T-helper 2 cell treated with Interferon-gamma antibody and Interleukin-4, amounts not matched to agents 5 μg/mL and 100 μg/mL, for 36 hours (primary cell): ENCODE results near the gene EGFL7.

Source experiments
- DNase-seq: peaks from one replicate; pipeline ENCODE4 v3.0.0; 2021; ENCODE audit warnings: low spot score
- H3K27ac Mint-ChIP-seq: one replicate; pipeline ENCODE4 v1.8.0; 2021; ENCODE audit warnings: mild to moderate bottlenecking, mixed read lengths
- H3K27me3 Mint-ChIP-seq: one replicate; pipeline ENCODE4 v1.8.0; 2021; ENCODE audit warnings: low read depth, mixed read lengths
- H3K36me3 Mint-ChIP-seq: one replicate; pipeline ENCODE4 v1.8.0; 2021; ENCODE audit warnings: low read depth, mixed read lengths
- H3K4me1 Mint-ChIP-seq: one replicate; pipeline ENCODE4 v1.8.0; 2021; ENCODE audit warnings: low read depth, mixed read lengths
- H3K4me3 Mint-ChIP-seq: one replicate; pipeline ENCODE4 v1.8.0; 2022; ENCODE audit warnings: mild to moderate bottlenecking, moderate library complexity, mixed read lengths
- H3K9me3 Mint-ChIP-seq: one replicate; pipeline ENCODE4 v1.8.0; 2021; ENCODE audit warnings: mixed read lengths

The EGFL7 gene

DNA sequence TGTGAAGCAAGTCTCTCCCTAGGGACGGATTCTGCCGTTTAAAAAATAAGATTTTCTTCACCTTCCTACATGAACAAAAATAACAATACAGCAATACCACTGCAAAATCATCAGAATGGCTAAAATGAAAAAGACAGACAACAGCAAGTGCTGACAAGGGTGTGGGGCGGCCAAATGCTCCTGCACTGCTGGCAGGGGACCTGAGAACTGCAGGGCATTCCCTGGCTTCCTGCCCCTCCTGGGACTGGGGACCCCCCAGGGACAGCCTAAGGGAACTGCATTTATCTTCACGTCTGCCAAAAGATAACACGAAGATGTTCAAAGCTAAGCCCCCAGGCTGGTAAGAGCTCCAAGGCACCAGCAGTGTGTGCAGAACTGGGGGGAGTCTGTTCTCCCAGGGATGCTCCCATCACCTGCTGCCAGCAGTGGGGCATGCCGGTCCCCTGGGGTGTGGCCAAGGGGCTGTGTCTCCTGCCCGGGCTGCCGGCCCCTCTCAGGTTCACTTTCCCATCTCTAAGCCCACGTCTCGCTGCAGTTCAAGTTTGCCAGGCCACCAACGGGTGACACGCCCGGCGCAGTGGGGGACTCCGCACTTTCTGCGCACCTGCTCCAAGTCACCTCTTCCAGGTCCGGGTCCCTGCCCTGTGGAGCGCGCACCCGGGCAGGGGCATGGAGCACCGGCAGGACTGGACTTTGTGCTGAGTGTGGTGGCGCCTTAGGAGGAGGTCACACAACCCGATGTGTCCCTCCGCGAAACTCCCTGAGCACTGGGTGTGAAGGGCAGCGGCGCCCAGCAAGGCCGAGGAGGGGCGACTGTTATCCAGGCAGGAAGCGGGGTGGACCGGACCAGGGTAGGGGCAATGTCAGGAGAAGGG lies 4.5 kb upstream of the EGFL7 start:
- Mint-ChIP-seq H3K9me3 (no peaks in the 10 kb centered on the region), H3K27ac (no peak overlapping the region), H3K36me3 (no peaks in the 10 kb centered on the region), H3K4me3 (no peak overlapping the region), H3K4me1 (peaks cover 2% of the 10 kb centered on the region), H3K27me3 (peaks cover 36% of the 10 kb centered on the region)
- DNase-seq: no peak

DNA sequence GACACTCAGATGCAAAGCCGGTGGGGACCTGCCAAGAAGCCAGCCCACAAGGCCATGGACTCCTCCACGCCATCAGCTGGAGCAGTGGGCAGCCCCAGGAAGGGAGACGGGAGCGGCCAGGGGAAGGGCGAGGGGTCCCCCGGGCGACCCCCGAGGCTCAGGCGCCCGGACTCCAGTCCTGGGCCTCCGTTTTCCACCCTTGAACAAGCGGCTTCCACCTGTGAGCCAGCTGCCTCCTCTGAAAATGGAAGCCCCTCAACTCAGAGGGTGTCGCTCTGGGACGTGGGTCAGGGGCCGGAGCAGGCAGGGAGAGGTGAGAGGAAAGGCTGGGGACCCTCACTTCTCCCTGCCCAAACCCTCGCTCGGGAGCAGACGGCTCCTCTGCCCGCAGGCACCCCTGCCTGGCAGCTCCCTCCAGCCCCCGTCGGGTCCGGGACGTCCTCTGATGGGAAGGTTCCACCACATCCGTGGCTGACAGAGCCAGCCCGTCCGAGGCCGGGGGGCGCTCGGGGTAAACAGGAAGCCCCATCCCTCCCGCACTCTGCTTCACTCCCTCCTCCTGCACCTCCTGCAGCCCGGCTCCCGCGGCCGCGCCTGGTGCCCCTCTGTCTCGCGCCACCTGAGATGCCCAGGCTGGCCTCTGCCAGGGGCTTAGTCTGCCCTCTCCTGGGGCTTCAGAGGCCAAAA lies 3.7 kb upstream of the EGFL7 start:
- H3K27me3 Mint-ChIP-seq: peaks cover 36% of the 10 kb centered on the region
- H3K4me3 Mint-ChIP-seq: no peak overlapping the region
- H3K9me3 Mint-ChIP-seq: no peaks in the 10 kb centered on the region
- peaks cover 2% of the 10 kb centered on the region for H3K4me1 Mint-ChIP-seq
- no peaks in the 10 kb centered on the region for H3K36me3 Mint-ChIP-seq
- H3K27ac Mint-ChIP-seq: no peak overlapping the region
- DNase-seq: no peak

DNA sequence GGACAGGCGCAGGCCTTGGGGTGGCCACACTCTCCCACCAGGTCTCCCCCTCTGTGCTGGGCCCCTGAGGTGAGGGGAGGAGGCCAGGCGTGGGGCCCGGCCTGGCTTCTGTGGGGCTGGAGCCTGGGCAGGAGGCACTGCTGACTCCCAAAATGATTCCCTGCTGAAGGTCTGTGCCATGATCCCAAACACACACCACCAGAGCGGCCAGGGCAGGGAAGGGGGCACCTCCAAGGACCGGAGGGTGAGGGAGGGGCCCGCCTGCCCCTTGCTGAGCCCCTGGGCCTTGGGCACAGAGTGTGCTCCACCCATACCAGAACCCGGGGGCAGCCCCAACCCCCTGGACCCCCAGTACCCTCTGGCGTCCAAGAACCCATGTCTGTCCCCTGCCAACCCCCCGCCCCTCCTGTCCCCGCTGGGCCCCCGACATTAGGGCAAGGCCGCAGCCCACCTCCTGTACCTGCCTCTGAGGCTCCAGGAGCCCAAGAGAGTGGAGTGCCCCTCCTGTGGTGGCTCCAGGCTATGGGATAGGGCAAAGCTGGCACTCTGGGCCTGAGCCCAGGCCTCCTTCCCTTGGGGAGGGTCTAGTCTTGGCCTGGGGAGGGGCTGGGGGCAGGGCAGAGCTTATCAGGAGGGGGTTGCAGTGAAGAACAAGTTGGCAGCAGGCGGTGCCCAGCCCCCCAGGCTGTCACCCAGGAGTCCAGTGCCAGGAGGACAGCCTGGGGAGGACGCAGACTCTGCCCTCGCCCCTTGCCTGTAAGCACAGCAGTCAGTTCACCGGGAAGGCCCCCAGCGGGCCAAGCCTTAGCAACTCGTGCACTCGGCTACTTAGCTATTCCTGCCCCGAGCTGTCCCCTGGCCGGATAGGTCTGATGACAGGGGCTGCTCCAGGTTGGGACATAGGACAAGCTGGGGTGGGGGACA lies 2.6 kb upstream of the EGFL7 start:
- Mint-ChIP-seq H3K4me1 (peaks cover 6% of the 10 kb centered on the region), H3K27ac (no peak overlapping the region), H3K36me3 (no peaks in the 10 kb centered on the region), H3K9me3 (no peaks in the 10 kb centered on the region), H3K27me3 (peaks cover 42% of the 10 kb centered on the region), H3K4me3 (no peak overlapping the region)
- DNase-seq: no peak

DNA sequence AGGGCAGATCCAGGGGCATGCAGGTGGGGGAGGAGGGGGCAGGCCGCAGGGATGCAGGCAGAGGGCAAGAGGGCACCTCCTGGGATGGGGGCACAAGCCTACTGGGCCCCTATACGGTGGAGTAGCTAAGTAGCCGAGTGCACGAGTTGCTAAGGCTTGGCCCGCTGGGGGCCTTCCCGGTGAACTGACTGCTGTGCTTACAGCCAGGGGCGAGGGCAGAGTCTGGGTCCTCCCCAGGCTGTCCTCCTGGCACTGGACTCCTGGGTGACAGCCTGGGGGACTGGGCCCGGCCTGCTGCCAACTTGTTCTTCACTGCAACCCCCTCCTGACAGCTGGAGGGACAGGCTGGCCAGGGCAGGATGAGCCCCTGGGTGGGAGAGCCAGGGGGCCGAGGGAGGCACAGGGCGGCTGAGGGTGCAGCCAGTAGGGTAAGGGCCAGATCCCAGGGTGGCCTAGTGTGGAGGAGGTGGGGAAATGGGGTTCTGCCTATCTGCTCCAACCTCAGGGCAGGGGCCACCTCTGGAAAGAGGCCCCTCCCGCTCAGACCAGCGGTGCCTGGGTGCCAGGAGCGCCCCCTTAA lies 1.7 kb upstream of the EGFL7 start:
- Mint-ChIP-seq H3K27ac (no peak overlapping the region), H3K36me3 (no peaks in the 10 kb centered on the region), H3K9me3 (no peaks in the 10 kb centered on the region), H3K4me1 (peaks cover 4% of the 10 kb centered on the region), H3K27me3 (peaks cover 38% of the 10 kb centered on the region), H3K4me3 (no peak overlapping the region)
- no peak for DNase-seq

DNA sequence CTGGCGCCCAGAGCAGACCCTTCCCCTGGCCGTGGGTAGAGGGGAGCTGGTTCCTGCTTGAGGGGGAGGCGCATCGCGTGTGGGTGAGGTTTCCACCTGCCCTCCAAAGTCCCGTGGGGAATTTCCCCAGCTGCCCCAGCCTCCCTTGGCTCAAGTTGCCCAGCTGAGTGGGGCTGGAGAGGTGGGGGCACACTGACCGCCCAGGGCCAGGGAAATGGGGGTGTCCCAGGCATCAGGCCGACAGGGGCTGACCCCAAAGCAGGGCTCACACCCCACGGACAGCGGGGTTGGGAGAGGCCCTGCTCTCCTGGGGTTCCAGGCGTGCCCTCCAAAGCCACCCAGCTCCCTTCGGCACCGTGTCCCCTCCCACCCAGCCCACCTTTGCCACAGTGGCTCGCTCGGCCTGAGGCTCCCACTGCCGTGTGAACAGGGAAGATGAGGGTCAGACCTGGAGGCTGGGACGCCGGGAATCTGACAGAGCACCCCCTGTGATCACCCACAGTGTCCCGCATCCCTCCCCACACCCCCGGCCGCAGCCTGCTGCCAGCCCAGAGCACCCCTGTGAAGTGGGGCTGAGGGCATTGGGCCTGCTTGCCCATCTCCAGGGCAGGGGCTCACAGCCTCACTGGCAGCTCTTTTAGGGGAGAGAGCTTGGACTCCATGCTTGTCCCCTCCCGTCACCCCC lies 933 bp upstream of the EGFL7 start:
- H3K27me3 Mint-ChIP-seq: peaks cover 37% of the 10 kb centered on the region
- peaks cover 4% of the 10 kb centered on the region for H3K4me1 Mint-ChIP-seq
- no peak overlapping the region for H3K27ac Mint-ChIP-seq
- H3K9me3 Mint-ChIP-seq: no peaks in the 10 kb centered on the region
- no peak overlapping the region for H3K4me3 Mint-ChIP-seq
- H3K36me3 Mint-ChIP-seq: no peaks in the 10 kb centered on the region
- no peak for DNase-seq

DNA sequence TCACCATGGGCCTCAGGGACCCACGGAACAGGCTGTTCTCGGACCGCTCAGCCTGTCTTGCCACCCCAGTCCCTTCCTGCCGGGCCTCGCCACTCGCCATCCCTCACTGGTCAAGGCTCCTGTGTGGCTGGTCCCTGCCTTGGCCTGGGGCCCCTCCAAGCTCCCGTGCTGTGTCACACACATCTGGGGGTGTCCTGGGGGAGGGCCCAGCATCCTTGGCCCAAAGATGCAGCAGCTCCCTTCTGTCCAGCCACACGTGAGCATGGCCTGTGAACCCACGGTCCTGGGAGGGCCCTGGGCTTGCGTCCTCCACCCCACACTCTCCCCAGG lies 425 bp upstream of the EGFL7 start:
- Mint-ChIP-seq H3K36me3 (no peaks in the 10 kb centered on the region), H3K4me3 (no peak overlapping the region), H3K4me1 (peaks cover 4% of the 10 kb centered on the region), H3K27ac (no peak overlapping the region), H3K9me3 (no peaks in the 10 kb centered on the region), H3K27me3 (peaks cover 33% of the 10 kb centered on the region)
- no peak for DNase-seq

DNA sequence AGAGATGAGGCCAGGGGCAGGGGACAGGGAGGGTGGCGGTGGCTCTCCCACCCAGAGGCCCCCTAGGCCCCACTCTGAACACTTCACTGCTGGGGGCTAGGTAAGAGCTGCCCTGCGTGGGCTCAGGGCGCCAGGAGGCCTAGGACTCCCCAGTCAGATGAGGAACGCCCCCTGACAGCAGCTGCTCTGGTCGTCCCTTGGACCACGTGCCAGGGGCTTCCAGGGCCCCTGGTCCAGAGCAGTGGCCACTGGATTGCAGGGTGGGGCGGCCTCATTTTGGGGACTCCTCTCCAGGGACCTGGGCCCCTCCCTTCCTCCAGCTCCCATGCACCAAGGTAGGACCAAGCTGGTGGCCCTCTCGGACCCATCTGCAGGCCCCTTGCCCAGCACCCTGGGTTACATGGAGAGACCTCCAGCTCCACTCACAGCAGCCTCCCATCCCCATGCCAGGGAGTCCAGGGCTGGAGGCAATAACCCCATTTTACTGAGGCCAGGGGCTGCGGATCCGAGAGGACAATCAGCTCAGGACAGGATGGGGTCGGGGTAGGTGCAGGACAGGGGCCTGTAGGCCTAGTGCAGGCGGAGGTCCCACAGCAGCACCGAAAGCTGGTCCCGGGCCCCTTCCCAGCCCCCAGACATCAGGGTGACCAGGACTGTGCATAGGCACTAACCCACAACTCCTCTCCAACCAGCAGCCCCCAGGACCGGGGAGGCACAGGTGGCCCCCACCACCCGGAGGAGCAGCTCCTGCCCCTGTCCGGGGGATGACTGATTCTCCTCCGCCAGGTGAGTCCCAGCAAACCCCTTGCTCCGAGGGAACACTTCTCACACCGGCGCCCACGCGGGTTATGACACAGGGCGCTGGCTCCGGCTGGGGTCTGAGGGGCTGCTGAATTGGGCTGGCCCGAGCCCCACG lies 1.5 kb downstream of the EGFL7 start:
- Mint-ChIP-seq H3K27me3 (peaks cover 22% of the 10 kb centered on the region), H3K9me3 (no peaks in the 10 kb centered on the region), H3K4me1 (peaks cover 4% of the 10 kb centered on the region), H3K27ac (no peak overlapping the region), H3K36me3 (no peaks in the 10 kb centered on the region), H3K4me3 (peak overlapping the region; percentile 75)
- no peak for DNase-seq

DNA sequence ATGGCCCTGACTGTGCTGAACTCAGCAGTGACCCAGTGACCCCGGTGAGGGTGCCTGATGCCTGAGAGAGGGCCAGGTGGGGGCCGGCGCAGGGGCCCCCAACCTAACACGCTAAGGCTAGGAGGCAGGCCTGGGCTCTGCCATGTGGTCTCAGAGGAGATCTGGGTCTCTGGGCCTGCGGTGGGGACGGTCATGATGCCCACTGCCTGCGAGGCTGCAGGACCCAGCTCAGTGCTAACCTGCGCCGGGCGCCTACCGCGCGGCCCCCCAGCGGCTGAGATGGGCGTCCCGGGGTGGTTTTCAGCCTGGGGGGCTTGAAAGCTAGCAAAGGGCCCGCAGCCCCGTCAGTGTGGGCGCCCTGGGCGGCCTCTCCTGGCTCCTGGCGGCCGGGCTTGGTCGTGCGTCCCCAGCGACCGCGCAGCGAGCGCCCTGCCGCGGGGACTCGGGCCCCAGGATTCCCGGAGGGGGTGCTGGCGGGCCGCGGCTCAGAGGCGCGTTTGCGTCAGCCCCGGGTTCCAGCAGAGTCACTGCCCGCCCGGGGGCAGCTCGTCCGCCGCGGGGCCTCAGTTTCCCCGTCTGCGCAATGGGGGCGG lies 2.5 kb downstream of the EGFL7 start:
- Mint-ChIP-seq H3K9me3 (no peaks in the 10 kb centered on the region), H3K27ac (no peak overlapping the region), H3K27me3 (peaks cover 18% of the 10 kb centered on the region), H3K36me3 (no peaks in the 10 kb centered on the region), H3K4me1 (peaks cover 4% of the 10 kb centered on the region), H3K4me3 (peak overlapping the region; percentile 75)
- DNase-seq: peak; percentile 14

DNA sequence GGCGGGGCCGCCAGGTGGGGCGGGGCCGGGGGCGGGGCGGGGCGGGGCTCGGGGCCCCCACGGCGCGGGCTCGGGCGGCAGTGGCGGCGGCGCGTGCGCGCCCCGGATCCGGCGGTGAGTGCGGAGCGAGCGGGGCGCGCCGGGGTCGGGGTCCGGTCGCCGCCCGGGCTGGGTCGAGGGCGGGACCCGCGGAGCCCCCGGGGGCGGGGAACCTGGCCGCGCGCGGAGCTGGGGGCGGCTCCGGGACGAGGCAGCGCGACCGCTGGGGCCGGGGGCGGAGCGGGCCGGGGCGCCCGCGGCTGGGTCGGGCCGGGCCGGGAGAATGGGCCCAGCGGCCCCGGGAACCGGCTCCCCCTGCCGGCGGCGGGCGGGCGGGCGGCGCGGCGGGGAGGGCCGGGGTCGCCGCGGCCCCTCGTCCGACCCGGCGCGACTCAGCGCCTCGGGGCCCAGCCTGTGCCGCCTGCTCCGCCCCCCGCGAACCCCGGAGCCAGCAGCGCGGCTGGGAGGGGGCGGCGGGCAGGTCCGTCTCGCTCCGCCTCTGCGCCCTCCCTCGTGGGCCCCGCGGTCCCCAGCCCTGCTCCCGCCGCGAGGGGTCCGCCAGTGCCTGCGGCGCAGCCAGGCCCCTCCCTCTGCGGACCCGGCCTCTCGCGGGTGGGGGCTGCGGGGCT lies 3.1 kb downstream of the EGFL7 start:
- H3K27ac Mint-ChIP-seq: no peak overlapping the region
- DNase-seq: peak; percentile 23
- no peak overlapping the region for H3K4me3 Mint-ChIP-seq

DNA sequence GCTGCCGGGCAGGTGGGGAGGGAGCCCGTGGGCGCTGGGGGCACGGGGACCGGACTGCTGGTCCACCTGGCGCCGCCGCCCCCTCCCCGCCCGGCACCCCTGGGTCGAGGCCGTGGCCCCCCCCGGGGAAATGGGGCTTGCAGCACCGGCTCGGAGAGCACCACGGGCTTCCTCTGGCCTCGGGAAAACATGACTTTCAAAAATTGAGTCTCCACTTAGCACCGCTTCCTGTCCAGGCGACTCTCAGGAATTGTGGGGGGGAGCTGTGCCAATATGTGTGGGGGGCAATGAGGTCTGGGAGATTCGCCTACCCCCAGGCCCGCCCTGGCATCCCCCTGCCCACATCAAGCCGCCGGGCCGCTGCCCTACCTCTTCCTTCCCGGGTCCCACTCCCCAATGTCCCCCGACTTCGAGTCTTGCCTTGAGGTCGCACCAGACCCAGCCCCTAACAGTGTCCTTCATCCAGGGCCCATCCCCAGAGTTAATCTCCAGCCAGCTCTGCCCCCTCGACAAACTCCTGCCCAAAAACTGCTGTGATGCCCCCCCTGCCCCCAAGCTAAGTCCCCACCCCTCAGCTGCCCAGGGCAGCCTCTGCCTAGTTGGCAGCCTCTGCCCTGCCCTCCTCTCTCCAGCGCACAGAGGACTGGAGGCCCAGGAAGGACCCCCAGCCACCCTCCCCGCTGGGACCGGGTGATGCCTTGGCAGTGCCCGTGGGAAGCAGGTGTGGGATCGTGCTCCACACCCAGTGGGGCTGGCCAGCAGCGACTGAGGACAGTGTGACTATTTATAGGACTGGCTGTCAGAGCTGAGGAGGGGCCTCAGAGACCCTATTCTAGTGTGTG lies 3.9 kb downstream of the EGFL7 start:
- Mint-ChIP-seq H3K36me3 (no peaks in the 10 kb centered on the region), H3K9me3 (no peaks in the 10 kb centered on the region), H3K4me3 (peak overlapping the region; percentile 58), H3K27me3 (peaks cover 15% of the 10 kb centered on the region), H3K4me1 (peaks cover 4% of the 10 kb centered on the region), H3K27ac (no peak overlapping the region)
- no peak for DNase-seq

More for the DNA sequence above, 3.1 kb downstream of the EGFL7 start:
- Mint-ChIP-seq H3K9me3 (no peaks in the 10 kb centered on the region), H3K27me3 (peaks cover 15% of the 10 kb centered on the region), H3K4me1 (peaks cover 4% of the 10 kb centered on the region), H3K36me3 (no peaks in the 10 kb centered on the region)

DNA sequence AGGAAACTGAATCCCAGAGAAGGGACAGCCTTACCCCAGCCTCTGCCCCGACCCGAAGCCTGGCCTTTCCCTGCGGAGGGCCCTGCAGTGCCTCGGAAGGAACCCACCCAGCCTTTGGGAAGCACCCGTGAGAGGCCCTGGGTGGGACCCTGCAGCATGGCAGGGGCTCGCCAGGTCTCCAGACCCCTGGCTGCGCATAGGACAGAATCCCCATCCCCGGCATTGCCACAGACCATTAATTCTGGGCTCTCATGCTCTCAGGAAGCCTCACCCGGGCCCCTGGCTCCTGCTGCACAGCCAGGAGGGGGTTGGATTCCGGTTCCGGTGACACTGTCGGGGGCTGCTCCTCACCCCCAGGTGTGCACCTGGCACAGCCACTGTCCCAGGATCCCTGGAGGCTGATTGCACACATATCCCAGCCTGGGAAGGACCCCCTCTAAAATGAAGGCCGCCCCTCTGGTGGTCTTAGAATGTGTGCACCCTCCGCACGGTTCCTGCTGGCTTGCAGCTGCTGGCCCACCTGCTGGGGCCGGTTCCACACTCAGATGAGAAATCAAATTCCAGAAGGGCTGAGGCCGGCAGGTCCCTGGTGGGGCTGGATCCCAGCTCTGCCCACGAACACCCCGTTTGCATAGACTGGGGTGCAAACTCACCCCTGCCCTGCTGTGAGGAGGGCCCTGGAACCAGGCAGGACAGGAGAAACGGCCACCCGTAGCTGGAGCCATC lies 4.7 kb downstream of the EGFL7 start:
- Mint-ChIP-seq H3K9me3 (no peaks in the 10 kb centered on the region), H3K27me3 (peaks cover 15% of the 10 kb centered on the region)
- no peak for DNase-seq

More for the DNA sequence above, 4.7 kb downstream of the EGFL7 start:
- Mint-ChIP-seq H3K36me3 (no peaks in the 10 kb centered on the region), H3K27ac (no peak overlapping the region), H3K4me1 (peaks cover 4% of the 10 kb centered on the region), H3K4me3 (no peak overlapping the region)
